Subcutaneous adipose tissue (tissue), 4 donors: ENCODE measurements around the gene RGS3. TPM values are rescaled to one million over a fixed set of nuclear protein-coding genes. Genes with fewer than 3 reads are reported as not detected.

Source experiments
- CTCF ChIP-seq: fragments of 450-650 bp; IDR thresholded peaks from one replicate; pipeline ENCODE4 v1.5.1; 2016; ENCODE audit warnings: low read depth, mild to moderate bottlenecking, control low read depth, antibody characterized with exemption, moderate library complexity
- total RNA-seq, 4 donors: library from RNA; depleted of rRNA; stranded (reverse); fragments of >200 nt; gene quantifications; one replicate each; pipeline ENCODE4 v1.1.0, GENCODE V29; 2016

Gene RGS3
- total RNA-seq, 4 donors from 2014 or later = 25.0 to 122 (median 70.9) TPM

DNA sequence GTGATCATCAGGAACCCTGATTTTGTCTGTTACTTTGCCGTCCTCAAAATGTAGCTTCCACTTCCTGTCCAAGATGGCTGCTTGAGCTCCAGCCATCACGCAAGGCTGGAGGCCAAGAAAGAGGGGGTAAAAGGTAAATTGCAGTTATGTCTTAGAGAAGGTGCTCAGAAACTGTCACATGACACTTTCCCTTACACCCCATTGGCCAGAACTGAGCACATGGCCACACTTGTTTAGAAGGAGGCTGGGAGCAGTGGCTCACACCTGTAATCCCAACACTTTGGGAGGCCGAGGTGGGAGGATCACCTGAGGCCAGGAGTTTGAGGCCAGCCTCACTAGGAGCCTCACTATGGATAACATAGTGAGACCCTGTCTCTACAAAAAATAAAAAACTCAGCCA is 140.9 kb downstream of the RGS3 start:
- no peak for TF ChIP-seq CTCF

- no peak for TF ChIP-seq CTCF
Observed at GRCh38 chr9:113606510-113606909, 143.0 kb downstream of the RGS3 start.

GRCh38 chr9:113608082-113608685 is 144.7 kb downstream of the RGS3 start:
- TF ChIP-seq CTCF = no peak

GRCh38 chr9:113609562-113610318 is 146.2 kb downstream of the RGS3 start:
- TF ChIP-seq CTCF = no peak

DNA sequence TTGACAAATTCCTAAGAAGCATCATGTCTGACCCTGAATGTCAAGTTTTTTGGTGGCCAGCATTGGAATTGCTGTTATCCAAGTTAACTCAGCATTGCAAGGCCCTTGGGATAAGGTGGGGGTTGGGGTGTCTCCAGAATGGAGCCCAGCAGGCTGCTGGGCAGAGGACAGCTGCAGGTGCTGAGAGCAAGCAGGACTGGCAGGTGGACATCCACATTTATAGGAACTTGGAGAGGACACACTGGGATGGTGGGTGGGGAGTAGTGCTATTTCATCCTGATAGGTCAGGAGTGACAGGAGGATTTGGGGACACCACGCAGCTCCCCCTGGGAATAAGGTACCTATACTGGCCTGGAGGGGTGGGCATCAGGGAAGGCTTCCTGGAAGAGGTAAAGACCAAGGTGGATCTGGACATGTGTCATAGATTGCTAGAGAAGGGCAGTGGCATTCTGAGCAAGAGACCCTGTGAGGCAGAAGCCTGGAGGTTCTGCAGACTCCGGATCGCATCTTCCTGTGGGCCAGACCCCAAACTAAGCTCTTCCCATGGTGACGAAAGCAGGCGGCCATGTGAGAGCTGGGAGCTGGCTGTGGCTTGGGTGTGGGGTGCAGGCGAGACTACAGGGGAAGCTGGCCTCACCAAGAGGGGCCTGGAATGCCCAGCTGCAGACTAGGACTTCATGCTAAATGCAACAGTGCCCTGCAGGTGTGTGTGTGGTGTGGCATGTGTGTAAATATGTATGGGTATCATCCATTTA is 148.1 kb downstream of the RGS3 start:
- TF ChIP-seq CTCF = no peak

DNA sequence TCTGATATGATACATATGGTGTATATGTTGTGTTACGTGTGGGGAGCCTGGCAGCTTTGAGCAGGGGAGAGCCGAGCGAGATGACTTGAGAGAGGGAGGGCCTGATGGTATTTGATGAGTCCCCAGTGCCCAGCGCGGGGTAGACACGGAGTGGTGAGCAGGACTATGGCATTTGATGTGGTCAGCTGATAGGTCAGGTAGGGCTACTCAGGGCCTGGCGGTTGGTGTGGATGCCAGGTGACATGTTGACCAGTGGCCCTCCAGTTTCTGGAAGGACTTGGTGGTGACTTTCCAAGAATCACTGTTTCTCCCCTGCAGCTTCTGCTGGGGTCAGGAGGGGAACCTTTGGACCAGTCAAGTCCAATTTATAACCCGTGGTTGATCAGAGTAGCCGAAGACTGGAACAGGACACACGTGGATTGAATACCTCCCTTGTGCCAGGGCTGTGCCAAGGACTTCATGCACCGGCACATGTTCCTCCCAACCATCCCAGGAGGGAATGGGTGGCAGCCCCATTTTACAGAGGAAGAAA is 148.8 kb downstream of the RGS3 start:
- TF ChIP-seq CTCF = no peak

DNA sequence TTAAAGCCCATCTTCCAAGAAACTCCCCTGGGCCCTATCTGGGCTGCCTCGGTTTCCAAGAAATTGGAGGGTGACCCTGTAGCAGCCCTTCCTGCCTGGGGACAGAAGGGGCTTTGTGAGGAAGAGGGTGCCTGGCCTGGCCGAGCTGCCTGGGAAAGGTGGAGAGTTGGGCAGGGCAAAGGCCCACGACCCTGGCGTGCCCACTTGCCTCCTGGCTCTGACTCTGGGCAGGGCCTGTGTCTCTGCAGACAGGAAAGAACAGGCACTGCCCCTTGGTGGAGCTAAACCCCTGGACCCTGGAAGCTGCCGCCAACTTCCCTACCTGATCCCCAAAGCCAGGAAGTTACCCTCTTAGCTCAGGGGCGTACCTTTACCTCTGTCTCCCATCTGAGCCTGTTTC is 149.3 kb downstream of the RGS3 start:
- TF ChIP-seq CTCF = no peak
